ENCODE data around the gene MISFA.

DNA sequence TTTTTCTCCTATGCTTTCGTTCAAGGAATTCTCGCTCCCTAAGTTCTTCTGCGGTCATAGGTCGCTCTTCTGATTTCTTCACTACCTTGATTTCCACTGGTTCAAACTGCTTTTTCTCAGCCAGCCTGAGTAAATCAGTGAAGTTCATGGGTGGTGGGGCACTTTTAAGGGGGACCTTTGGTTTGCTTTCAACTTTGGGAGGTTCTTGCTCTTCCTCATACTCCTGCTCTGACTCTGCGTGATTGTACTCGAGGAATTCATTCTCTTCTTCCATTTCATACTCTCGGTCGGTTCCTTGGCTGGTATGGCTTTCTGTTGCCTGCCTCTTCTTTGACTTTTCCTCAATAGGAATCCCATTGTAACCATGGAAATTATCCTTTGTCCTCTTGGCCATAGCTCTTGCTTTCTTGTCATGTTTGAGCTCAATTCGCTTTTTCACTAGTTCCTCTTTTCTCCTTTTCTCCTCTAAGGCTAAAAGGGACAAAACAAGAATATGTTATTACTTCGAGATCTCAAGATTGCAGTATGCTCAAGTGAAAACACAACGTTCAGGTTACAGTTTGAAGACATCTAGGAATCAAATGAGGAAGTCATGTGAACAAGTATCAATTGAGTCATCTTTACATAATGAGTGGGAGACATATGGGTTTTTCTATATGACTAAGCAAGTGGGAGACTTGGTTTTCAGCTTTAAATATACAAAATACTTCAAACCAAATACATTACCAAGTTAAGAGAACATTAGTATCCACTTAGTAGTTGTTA lies 16.2 kb downstream of the MISFA start:
- TF ChIP-seq FOXP2 (optimal IDR thresholded peaks at IDR 0.05; ENCODE audit: control extremely low read depth, extremely low read length, insufficient read depth) (no peak), POLR2AphosphoS5 (IDR thresholded peaks at IDR 0.05; ENCODE audit: borderline replicate concordance, low read depth, low read length) (no peak), EZH2 (IDR thresholded peaks at IDR 0.05) (no peak)
